HG02571 (cell line): ENCODE data around the gene FIGNL2.

Experiments used
- ATAC-seq: cut with Tn5 transposase; IDR thresholded peaks from one replicate; pipeline ENCODE4 v1.9.1; 2021; ENCODE audit warnings: mild to moderate bottlenecking, moderate library complexity; ENCODE audit not compliant: unreplicated experiment

The FIGNL2 gene

GRCh38 chr12:51784688-51785087, 63.8 kb downstream of the FIGNL2 start:
- ATAC-seq, result no peak

GRCh38 chr12:51779876-51780275, 68.6 kb downstream of the FIGNL2 start:
- no peak for ATAC-seq

DNA sequence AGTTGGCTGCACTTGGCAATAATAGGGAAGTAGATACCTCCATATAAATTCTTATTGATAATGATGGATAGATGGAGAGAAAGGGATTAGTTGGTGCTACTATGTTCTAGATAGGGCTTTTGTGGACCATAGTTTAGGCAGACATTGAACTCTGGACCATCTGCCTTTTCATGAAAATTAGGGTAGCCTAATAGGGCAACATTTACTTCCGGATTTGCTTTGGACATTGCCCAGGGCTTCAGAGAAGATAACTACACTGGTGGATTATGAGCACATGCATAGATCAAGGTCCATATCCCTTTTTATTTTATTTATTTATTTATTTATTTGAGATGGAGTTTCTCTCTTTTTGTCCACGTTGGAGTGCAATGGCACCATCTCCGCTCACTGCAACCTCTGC, 70.5 kb downstream of the FIGNL2 start:
- no peak for ATAC-seq

DNA sequence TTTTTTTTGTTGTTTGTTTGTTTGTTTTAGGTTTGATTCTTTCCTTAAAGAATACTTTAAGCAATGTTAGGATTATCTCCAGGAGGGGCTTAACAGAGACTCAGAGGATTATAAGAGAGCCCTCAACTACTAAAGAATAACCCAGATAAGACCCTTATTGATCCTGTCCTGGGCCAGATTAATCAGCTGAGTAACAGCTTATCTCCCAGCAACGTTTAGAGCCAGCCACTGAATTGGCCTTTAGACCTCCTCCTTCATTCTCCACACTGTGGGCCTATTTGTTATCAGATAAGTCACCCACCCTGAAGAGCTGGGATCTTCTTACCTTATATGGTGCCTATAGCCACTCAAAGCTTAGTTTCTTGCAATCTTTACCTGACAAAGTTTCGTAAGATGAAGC, 71.1 kb downstream of the FIGNL2 start:
- ATAC-seq, result no peak

DNA sequence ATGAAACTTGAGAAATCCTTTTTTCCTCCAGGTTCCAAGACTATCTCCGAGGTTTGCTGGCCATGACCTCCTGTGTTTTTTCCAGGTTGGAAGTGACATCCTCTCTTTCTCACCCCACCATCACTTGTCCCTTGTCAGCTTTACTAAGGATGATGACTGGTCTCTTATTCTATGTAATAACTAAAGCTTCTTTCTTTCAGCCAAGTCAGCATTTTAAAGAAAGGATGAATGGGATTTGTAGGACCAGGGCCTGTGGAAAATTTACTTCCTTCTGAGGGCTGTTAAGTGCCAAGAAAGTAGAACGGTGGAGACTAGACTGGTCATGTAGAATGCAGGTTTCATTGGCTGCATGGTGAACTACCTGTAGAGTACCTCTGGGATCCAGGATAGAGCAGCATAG, 73.6 kb downstream of the FIGNL2 start:
- no peak for ATAC-seq

DNA sequence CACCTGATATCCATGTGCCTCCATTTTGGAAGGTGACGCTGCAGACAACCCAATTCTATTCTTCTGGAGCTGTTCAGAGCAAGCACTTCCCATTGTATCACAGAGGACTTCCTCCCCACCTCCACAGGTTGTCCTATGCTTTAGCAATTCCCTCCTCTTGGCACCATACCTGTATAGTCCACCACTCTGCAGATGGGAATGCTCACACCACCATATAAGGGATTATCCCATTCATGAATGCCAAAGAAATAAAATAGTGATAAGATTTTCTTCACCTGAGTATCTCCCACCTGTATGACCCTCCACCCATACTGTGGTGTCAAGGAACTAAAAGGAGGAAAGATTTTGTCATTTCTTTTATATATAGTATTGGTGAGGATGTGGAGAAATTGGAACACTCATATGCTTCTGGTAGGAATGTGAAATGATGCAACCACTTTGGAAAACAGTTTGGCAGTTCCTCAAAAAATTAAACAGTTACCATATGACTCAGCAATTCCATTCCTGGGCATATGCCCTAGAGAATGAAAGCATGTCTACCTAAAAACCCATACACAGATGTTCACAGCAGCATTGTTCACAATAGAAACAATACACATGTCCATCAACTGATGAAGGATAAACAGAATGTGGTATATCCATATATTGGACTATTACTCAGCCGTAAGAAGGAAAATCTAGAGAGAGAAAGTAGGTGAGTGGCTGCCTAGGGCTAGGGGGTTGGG, 75.2 kb downstream of the FIGNL2 start:
- no peak for ATAC-seq

DNA sequence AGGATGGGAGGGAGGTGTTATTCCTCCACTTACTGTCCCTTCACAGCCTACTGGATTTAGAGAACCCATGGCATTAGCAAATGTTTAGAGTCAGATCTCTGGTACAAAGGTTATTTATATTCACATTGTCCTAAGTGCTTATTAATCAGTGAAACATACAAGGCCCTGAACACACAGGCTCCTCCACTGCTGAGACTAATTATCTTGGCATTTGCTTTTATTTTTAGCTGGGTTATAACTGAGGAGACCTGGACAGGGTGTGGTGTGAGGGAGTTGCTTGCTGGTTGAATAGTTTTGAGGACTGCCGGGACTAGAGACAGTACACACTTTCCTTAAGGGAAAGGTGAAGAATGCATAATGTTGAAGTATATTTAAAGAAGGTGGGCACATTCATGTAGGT, 77.5 kb downstream of the FIGNL2 start:
- no peak for ATAC-seq
